Gastroesophageal sphincter (tissue), 3 donors: Measurements from ENCODE around the gene ARPC5L.

Experiments used
- POLR2A ChIP-seq, 2 donors: fragments of 450-650 bp; IDR thresholded peaks; one replicate each; pipeline ENCODE4 v1.6.1; 2017; ENCODE audit warnings: antibody characterized with exemption in 2 of 2, mild to moderate bottlenecking in 2 of 2, moderate library complexity in 1 of 2
- TF ChIP-seq, protein P1 (sequence below), 4 experiments: fragments of 200-600 bp in 2 of 4; fragments of 450-650 bp in 2 of 4; sonication (generic) in 1 of 4; IDR thresholded peaks; one replicate each; pipeline ENCODE4 v1.5.1; 2017 to 2019; ENCODE audit warnings: antibody characterized with exemption in 4 of 4, mild to moderate bottlenecking in 2 of 4, moderate library complexity in 2 of 4

DNA sequence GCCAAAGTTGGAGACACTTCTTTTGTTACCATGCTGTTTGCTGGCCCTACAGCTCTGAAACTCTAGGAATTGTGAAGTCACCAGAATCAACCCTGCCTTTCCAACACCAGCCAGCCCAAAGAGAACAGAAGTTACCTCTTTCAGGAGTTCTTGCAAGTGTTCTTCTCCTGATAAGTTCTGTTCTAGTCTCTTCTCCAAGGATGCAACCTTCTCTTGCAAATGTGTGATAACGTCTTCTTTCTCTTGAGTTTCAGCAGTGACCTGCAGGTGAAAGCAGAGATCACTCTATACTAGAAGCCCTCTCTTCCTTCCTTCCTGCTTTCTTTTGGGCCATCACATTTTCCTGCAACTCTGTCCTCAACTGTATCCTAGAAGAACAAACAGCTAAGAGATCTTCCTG is 49.8 kb downstream of the ARPC5L start:
- TF ChIP-seq, protein P1, sequence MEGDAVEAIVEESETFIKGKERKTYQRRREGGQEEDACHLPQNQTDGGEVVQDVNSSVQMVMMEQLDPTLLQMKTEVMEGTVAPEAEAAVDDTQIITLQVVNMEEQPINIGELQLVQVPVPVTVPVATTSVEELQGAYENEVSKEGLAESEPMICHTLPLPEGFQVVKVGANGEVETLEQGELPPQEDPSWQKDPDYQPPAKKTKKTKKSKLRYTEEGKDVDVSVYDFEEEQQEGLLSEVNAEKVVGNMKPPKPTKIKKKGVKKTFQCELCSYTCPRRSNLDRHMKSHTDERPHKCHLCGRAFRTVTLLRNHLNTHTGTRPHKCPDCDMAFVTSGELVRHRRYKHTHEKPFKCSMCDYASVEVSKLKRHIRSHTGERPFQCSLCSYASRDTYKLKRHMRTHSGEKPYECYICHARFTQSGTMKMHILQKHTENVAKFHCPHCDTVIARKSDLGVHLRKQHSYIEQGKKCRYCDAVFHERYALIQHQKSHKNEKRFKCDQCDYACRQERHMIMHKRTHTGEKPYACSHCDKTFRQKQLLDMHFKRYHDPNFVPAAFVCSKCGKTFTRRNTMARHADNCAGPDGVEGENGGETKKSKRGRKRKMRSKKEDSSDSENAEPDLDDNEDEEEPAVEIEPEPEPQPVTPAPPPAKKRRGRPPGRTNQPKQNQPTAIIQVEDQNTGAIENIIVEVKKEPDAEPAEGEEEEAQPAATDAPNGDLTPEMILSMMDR (IDR thresholded peaks at IDR 0.05) = no peak
- no peak for TF ChIP-seq POLR2A (IDR thresholded peaks at IDR 0.05)
